GM12878 (cell line): ENCODE results near the gene MAP3K5. TPM values are rescaled to one million over a fixed set of nuclear protein-coding genes. Genes with fewer than 3 reads are reported as not detected.
A peak's percentile ranks its signal among the peaks of the same experiment; 100 is the strongest.

Experiments
- ASH2L ChIP-seq: fragments of 300-600, 200-600 bp; sonication (generic); IDR thresholded peaks from 2 replicates; pipeline ENCODE4 v1.6.1; 2017; ENCODE audit warnings: low read depth, mild to moderate bottlenecking, borderline replicate concordance
- ATF2 ChIP-seq: IDR thresholded peaks from 2 replicates; pipeline ENCODE4 v1.6.1; 2012; ENCODE audit warnings: low read length, inconsistent platforms
- BHLHE40 ChIP-seq, 2 experiments: fragments of 450-650 bp in 1 of 2; IDR thresholded peaks; 2 replicates each; pipeline ENCODE4 v1.6.1; 2011 to 2017; ENCODE audit warnings: low read depth in 2 of 2, borderline replicate concordance in 1 of 2, improper control_type of control experiment in 1 of 2, low read length in 1 of 2, mild to moderate bottlenecking in 1 of 2
- EED ChIP-seq: sonication (generic); IDR thresholded peaks from 2 replicates; pipeline ENCODE4 v1.6.1; 2016; ENCODE audit warnings: antibody characterized with exemption, low read depth
- IKZF2 ChIP-seq, 2 experiments: fragments of 450-650 bp; IDR thresholded peaks; 2 replicates each; pipeline ENCODE4 v1.6.1; 2017; ENCODE audit warnings: mild to moderate bottlenecking in 2 of 2, moderate library complexity in 2 of 2
- MEF2B ChIP-seq: fragments of 450-650 bp; IDR thresholded peaks from 2 replicates; pipeline ENCODE4 v1.6.1; 2018; ENCODE audit warnings: mild to moderate bottlenecking, moderate library complexity; ENCODE audit not compliant: partially characterized antibody, poor library complexity, severe bottlenecking
- NR2F1 ChIP-seq: fragments of 450-650 bp; conservative IDR thresholded peaks from 2 replicates; pipeline ENCODE4 v1.6.1; 2017; ENCODE audit warnings: mild to moderate bottlenecking
- PKNOX1 ChIP-seq: fragments of 450-650 bp; IDR thresholded peaks from 2 replicates; pipeline ENCODE4 v1.6.1; 2016; ENCODE audit warnings: mild to moderate bottlenecking
- RELB ChIP-seq: fragments of 450-650 bp; IDR thresholded peaks from 2 replicates; pipeline ENCODE4 v1.6.1; 2017; ENCODE audit warnings: low read depth, mild to moderate bottlenecking, moderate library complexity
- RUNX3 ChIP-seq: IDR thresholded peaks from 2 replicates; pipeline ENCODE4 v1.6.1; 2012; ENCODE audit warnings: low read length, inconsistent platforms
- polyA plus RNA-seq, 11 experiments: library from polyadenylated mRNA; depleted of rRNA in 4 of 11; unstranded in 6 of 11; stranded (reverse) in 5 of 11; fragments of >200 nt; fragmentation: Nextera tagmentation in 4 of 11; fragmentation: Illumina TruSeq in 1 of 11; extraction: Ambion mirVana in 4 of 11; extraction: Trizol in 1 of 11; gene quantifications; 1 replicate in 1 of 11; 2 replicates in 10 of 11; pipeline versions ENCODE4 v1.2.1 to v1.2.3, GENCODE V29; 2011 to 2016; ENCODE audit warnings: inconsistent platforms in 2 of 11, missing spikeins in 2 of 11, low read depth in 1 of 11
- total RNA-seq, 4 experiments: library from RNA; depleted of rRNA in 3 of 4; stranded (reverse); fragments of >200 nt in 3 of 4; fragmentation: Illumina TruSeq in 1 of 4; extraction: Trizol in 1 of 4; gene quantifications; 2 replicates each; pipeline versions ENCODE4 v1.2.1 to v1.2.3, GENCODE V29; 2013 to 2021

Gene MAP3K5
- total and polyA plus RNA-seq, 10 of the 15 experiments (the other 5 are each of a cell fraction or from before 2014, with no cell fraction given), result 5.4 to 34.3 (median 26.4) TPM

- TF ChIP-seq RELB, result peak; percentile 21; the same call in 1 of the 2 replicates
- no peak for TF ChIP-seq NR2F1
- TF ChIP-seq IKZF2 (IDR thresholded peaks at IDR 0.05), result peak; percentile 45 to 50; a peak in 1 of 4 replicates
- peak; percentile 42; the same call in 1 of the 2 replicates for TF ChIP-seq PKNOX1
- peak; percentile 42 for TF ChIP-seq RUNX3
- TF ChIP-seq ATF2, result peak; percentile 11; the same call in 1 of the 2 replicates
- no peak for TF ChIP-seq ASH2L
- no peak for TF ChIP-seq BHLHE40 (IDR thresholded peaks at IDR 0.05; ENCODE audit: borderline replicate concordance in 1 of 2, low read depth in 2 of 2, low read length in 1 of 2)
- peak; percentile 33; the same call in 1 of the 2 replicates for TF ChIP-seq EED
- TF ChIP-seq MEF2B, result peak; percentile 86
These were observed 30.0 kb downstream of the MAP3K5 start (continued) for GRCh38 chr6:136762022-136762975.
